Spleen (tissue), 7 donors: ENCODE results near the gene FLT1.

Source experiments
- CTCF ChIP-seq, 11 experiments: fragments of 200-600 bp in 7 of 11; fragments of 450-650 bp in 4 of 11; sonication (generic) in 4 of 11; IDR thresholded peaks in 8 of 11; conservative IDR thresholded peaks in 3 of 11; 1 replicate in 7 of 11; 2 replicates in 4 of 11; pipeline versions ENCODE4 v1.4.0 to v1.8.0; 2016 to 2021; ENCODE audit warnings: antibody characterized with exemption in 11 of 11, inconsistent platforms in 4 of 11, mild to moderate bottlenecking in 1 of 11
- POLR2A ChIP-seq, 3 donors: fragments of 450-650 bp; IDR thresholded peaks; one replicate each; pipeline ENCODE4 v1.5.1; 2017; ENCODE audit warnings: antibody characterized with exemption in 3 of 3, mild to moderate bottlenecking in 1 of 3
- POLR2AphosphoS5 ChIP-seq, 3 donors: sonication (generic); formaldehyde crosslinking; IDR thresholded peaks; one replicate each; pipeline ENCODE4 v1.5.1; 2017; ENCODE audit warnings: antibody characterized with exemption in 3 of 3
- donor health status: DM: no; HTN: no; CAD: no; lungs with moderate emphysema.
- donor health status: DM: no; HTN: no; CAD: no.
- donor health status: DM: no; HTN: no; CAD: no.

GRCh38 chr13:28440774-28441504 is 54.0 kb downstream of the FLT1 start:
- TF ChIP-seq CTCF (IDR thresholded peaks at IDR 0.05 in 8 of 11, conservative IDR thresholded peaks at IDR 0.05 in 3 of 11) (no peak), POLR2A (IDR thresholded peaks at IDR 0.05) (no peak), POLR2AphosphoS5 (IDR thresholded peaks at IDR 0.05) (no peak)
